NT2/D1 (cell line): ENCODE results near the gene SLIT3.

ENCODE experiments used
- SUZ12 ChIP-seq: IDR thresholded peaks from 2 replicates; pipeline ENCODE4 v1.6.1; 2011; ENCODE audit not compliant: insufficient read length, insufficient read depth; ENCODE audit errors: extremely low read depth
- YY1 ChIP-seq: IDR thresholded peaks from 2 replicates; pipeline ENCODE4 v1.6.1; 2011; ENCODE audit not compliant: insufficient read length, insufficient read depth
- ZNF274 ChIP-seq: IDR thresholded peaks from 2 replicates; pipeline ENCODE4 v1.6.1; 2011; ENCODE audit warnings: mild to moderate bottlenecking, low read depth, low read length

DNA sequence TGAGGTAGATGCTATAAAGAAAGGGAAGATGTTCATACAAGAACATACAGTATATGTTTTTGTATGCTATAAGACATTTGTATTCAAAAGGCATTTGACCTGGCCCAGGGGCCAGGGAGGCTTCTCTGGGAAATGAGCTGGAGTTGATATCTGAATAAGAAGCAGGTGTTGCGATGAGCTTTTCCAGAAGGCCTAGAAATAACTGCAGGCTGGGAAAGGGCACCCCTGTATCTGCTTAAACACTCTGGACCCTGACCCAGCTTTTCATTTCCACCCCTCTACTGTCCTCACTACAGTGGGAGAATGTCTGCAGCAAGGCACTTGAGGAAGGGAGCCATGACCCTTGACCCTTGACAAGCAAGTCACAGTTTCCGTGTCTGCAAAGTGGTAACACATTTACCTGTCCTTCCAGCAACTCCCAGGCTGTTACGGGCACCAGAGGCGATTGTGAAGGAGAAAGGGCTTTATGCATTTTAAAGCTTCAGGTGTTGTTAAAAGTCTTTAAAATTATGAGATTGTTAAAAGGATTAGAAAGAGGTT lies 633.6 kb downstream of the SLIT3 start:
- TF ChIP-seq ZNF274 (no peak), YY1 (no peak), SUZ12 (no peak)
